ENCODE results near the gene COL3A1. TPM values are rescaled to one million over a fixed set of nuclear protein-coding genes. Genes with fewer than 3 reads are reported as not detected.

Gene COL3A1
- total RNA-seq, 1 donor from 2014 or later: 12.5 TPM

DNA sequence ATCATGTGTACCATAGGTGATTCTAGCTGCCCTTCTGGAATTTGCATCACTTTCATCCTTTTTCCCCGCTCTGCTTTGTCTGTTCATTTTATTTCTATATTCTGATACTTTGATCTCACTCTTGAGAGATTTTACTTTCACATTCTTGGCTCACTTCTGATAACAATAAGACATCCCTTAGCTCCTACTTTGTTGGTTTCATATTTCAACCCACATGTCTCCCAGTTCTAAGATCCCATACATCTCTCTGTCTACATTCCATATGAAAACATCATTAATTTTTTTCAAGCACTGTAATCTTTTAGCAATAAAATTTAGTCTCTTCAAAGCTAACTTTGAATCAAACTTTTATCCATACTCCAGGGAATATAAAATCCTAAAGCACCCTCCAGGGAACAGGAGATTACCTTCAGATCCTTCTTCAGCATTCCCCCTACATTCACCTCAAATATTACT is 75.6 kb downstream of the COL3A1 start:
- TF ChIP-seq CTCF (conservative IDR thresholded peaks at IDR 0.05; ENCODE audit: low read depth, low read length): no peak
- DNase-seq (ENCODE audit: low read depth): no peak
- no peak overlapping the region for H3K4me3 ChIP-seq (ENCODE audit: low read depth, low read length)

GRCh38 chr2:189050165-189050712 is 76.1 kb downstream of the COL3A1 start:
- no peak overlapping the region for H3K4me3 ChIP-seq (ENCODE audit: low read depth, low read length)
- no peak for DNase-seq (ENCODE audit: low read depth)
- TF ChIP-seq CTCF (conservative IDR thresholded peaks at IDR 0.05; ENCODE audit: low read depth, low read length): no peak

DNA sequence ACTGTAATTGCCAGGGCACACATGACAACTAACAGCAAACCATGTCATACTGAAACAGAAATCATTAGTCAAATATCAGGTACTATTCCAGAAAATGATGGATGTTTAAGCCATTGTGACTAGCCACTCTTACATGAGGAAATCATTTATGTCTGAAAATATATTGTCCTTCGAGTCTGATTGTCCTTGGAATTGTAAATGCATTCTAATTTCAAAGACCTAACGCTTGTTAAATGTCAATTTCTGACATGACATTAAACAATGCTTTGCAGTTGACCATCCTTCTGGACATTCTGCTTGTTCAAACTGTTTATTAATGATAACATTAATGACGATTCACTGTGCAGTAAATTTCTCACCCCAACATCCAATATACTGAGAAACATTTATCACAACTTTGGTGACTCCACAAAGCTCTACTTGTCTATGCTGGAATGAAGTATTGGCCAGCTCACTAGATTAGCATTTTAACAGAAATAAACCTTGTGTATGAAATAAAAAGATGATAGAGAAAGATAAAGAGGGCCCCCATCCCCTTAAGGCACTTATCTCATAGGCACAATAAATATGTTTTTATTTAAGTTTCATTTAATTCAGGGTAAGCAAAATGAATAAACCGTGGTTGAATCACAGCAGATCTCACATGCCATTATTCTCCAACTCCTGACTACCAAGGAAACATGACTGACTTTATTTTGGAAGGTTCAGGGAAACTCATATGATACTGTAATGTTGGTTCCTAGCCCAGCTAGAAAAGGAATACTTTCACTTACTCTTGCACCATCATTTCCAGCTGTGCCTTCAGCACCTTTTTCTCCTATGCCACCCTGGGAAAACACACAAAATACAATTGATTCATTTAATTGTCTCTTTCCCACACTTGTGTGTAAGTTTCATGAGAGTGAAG is 82.3 kb downstream of the COL3A1 start:
- H3K4me3 ChIP-seq (ENCODE audit: low read depth, low read length): no peak overlapping the region
- no peak for TF ChIP-seq CTCF (conservative IDR thresholded peaks at IDR 0.05; ENCODE audit: low read depth, low read length)
- DNase-seq (ENCODE audit: low read depth): no peak

GRCh38 chr2:189057316-189057715 is 83.1 kb downstream of the COL3A1 start:
- TF ChIP-seq CTCF (conservative IDR thresholded peaks at IDR 0.05; ENCODE audit: low read depth, low read length): no peak
- H3K4me3 ChIP-seq (ENCODE audit: low read depth, low read length): no peak overlapping the region
- no peak for DNase-seq (ENCODE audit: low read depth)

DNA sequence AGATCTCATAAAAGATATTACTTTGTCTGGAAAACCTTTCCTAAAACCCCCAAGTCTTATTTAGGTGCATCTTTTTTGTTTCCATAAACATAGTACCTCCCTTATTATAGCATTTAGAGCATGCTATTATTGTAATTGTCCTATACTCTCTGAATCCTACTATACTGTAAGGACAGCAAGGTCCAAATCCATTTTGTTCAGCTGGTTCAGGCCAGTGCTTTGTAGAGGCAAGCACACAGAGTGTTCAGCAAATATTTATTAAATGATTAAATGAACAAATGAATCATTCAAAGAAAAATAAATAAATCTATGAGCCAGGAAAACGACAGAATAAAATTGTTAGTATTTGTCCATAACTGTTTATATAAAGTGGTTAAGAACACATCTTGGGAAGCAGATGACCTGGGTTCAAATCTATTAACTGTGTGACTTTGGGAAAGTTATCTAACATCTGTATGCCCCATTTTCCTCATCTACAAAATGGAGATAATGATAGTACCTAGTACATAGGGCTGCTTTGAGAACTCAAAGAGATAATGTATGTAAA is 86.0 kb downstream of the COL3A1 start:
- no peak for TF ChIP-seq CTCF (conservative IDR thresholded peaks at IDR 0.05; ENCODE audit: low read depth, low read length)
- no peak for DNase-seq (ENCODE audit: low read depth)
- no peak overlapping the region for H3K4me3 ChIP-seq (ENCODE audit: low read depth, low read length)

Other genes with a start within 250 kb of the COL3A1 start
- gene COL5A2, start 205.4 kb downstream of the COL3A1 start, total RNA-seq: 32.7 and 82.1 TPM in 2 replicates